Endothelial cell of umbilical vein (primary cell): ENCODE measurements around the gene SRPK2. TPM values are rescaled to one million over a fixed set of nuclear protein-coding genes. Genes with fewer than 3 reads are reported as not detected.

ENCODE experiments used
- BruUV-seq: library from RNA; stranded (reverse); fragments of 400-500 nt; replicated peaks from 2 replicates; lab custom pipeline; 2021; lab: Mats Ljungman, UMichigan
- CTCF ChIA-PET: fragments of 300-600, 350-600 bp; sonication (Branson Sonifier 250); formaldehyde crosslinking; loops from one replicate; lab custom pipeline; 2021; ENCODE audit warnings: antibody characterized with exemption, inconsistent platforms; lab: Charles Lee
- POLR2A ChIA-PET: fragments of 300-600, 350-600 bp; sonication (Branson Sonifier 250); formaldehyde crosslinking; loops from one replicate; lab custom pipeline; 2021; ENCODE audit warnings: antibody characterized with exemption, inconsistent platforms; lab: Charles Lee
- DNase-seq: peaks from one replicate; pipeline ENCODE4 v3.0.0-alpha.2; 2011; ENCODE audit warnings: low read depth, low spot score
- FAIRE-seq: peaks from 2 replicates; lab custom pipeline; 2011; peaks lifted over from hg19 to GRCh38; lab: Jason Lieb, UNC
- H2AFZ ChIP-seq: 2 replicates; pipeline ENCODE4 v1.6.0; 2012; ENCODE audit warnings: low read depth, low read length, control low read depth, inconsistent platforms
- H3K27ac ChIP-seq: 2 replicates; pipeline ENCODE4 v1.5.1; 2011; ENCODE audit warnings: low read depth, mild to moderate bottlenecking, control low read depth, low read length, moderate library complexity; ENCODE audit not compliant: insufficient read depth
- H3K27me3 ChIP-seq, 2 experiments: 2 replicates each; pipeline versions ENCODE4 v1.6.0 to v1.6.1; 2011; ENCODE audit warnings: low read length in 2 of 2, mixed read lengths in 1 of 2; ENCODE audit not compliant: control insufficient read depth in 2 of 2, insufficient read depth in 2 of 2
- H3K36me3 ChIP-seq, 2 experiments: 2 replicates in 1 of 2; 3 replicates in 1 of 2; pipeline ENCODE4 v1.5.1; 2011; ENCODE audit warnings: low read length in 2 of 2, mild to moderate bottlenecking in 1 of 2, moderate library complexity in 1 of 2; ENCODE audit not compliant: control insufficient read depth in 2 of 2, insufficient read depth in 2 of 2; ENCODE audit errors: extremely low read depth in 1 of 2
- H3K4me1 ChIP-seq: 3 replicates; pipeline ENCODE4 v1.5.1; 2011; ENCODE audit warnings: mild to moderate bottlenecking, low read length; ENCODE audit not compliant: control insufficient read depth, insufficient read depth; ENCODE audit errors: extremely low read depth
- H3K4me2 ChIP-seq: 2 replicates; pipeline ENCODE4 v1.6.1; 2011; ENCODE audit warnings: low read length, control low read depth, mixed read lengths; ENCODE audit not compliant: insufficient read depth
- H3K4me3 ChIP-seq, 3 experiments: fragments of 200-600 bp in 1 of 3; sonication (generic), shearing (Covaris generic) in 1 of 3; replicated peaks in 1 of 3; 2 replicates each; pipeline ENCODE4 v1.5.1; 2011 to 2016; ENCODE audit warnings: control low read depth in 3 of 3, low read length in 3 of 3, mild to moderate bottlenecking in 2 of 3, inconsistent platforms in 1 of 3, low read depth in 1 of 3, moderate library complexity in 1 of 3; ENCODE audit not compliant: insufficient read depth in 1 of 3
- H3K79me2 ChIP-seq: 2 replicates; pipeline ENCODE4 v1.6.0; 2012; ENCODE audit warnings: low read length, inconsistent platforms; ENCODE audit not compliant: control insufficient read depth, insufficient read depth
- H3K9ac ChIP-seq: replicated peaks from 2 replicates; pipeline ENCODE3; 2011; ENCODE audit warnings: low read length, control low read depth; ENCODE audit not compliant: insufficient read depth; ENCODE audit errors: extremely low read depth
- H3K9me1 ChIP-seq: replicated peaks from 3 replicates; pipeline ENCODE4 v1.6.0; 2011; ENCODE audit warnings: mild to moderate bottlenecking, low read length; ENCODE audit not compliant: control insufficient read depth, insufficient read depth; ENCODE audit errors: extremely low read depth
- H3K9me3 ChIP-seq: replicated peaks from 2 replicates; pipeline ENCODE4 v1.5.1; 2012; ENCODE audit warnings: low read length, inconsistent platforms; ENCODE audit not compliant: control insufficient read depth, insufficient read depth
- H4K20me1 ChIP-seq: replicated peaks from 2 replicates; pipeline ENCODE3; 2011; ENCODE audit warnings: mild to moderate bottlenecking, low read length; ENCODE audit not compliant: control insufficient read depth, insufficient read depth; ENCODE audit errors: extremely low read depth
- EZH2 ChIP-seq: IDR thresholded peaks from 2 replicates; pipeline ENCODE4 v1.6.1; 2012; ENCODE audit warnings: borderline replicate concordance, low read depth, mild to moderate bottlenecking, moderate library complexity, low read length, inconsistent platforms; ENCODE audit not compliant: severe bottlenecking
- FOS ChIP-seq: IDR thresholded peaks from 2 replicates; pipeline ENCODE4 v1.6.1; 2011; ENCODE audit warnings: mild to moderate bottlenecking, low read length, moderate library complexity, borderline replicate concordance; ENCODE audit not compliant: insufficient read depth
- GATA2 ChIP-seq: IDR thresholded peaks from 2 replicates; pipeline ENCODE4 v1.7.0; 2011; ENCODE audit warnings: low read depth, mild to moderate bottlenecking, moderate library complexity, mixed read lengths, low read length; ENCODE audit not compliant: insufficient read length, insufficient read depth
- JUN ChIP-seq: IDR thresholded peaks from 2 replicates; pipeline ENCODE4 v1.6.1; 2011; ENCODE audit warnings: borderline replicate concordance, low read depth; ENCODE audit not compliant: insufficient read length, insufficient read depth
- MYC ChIP-seq: IDR thresholded peaks from one replicate; pipeline ENCODE4 v1.6.1; 2011; ENCODE audit warnings: mild to moderate bottlenecking, low read depth, low read length
- POLR2A ChIP-seq: IDR thresholded peaks from 2 replicates; pipeline ENCODE4 v1.6.1; 2012; ENCODE audit warnings: low read depth, mild to moderate bottlenecking, control low read depth, low read length
- POLR2AphosphoS5 ChIP-seq: IDR thresholded peaks from 2 replicates; pipeline ENCODE4 v1.6.1; 2012; ENCODE audit warnings: low read depth, mild to moderate bottlenecking, control low read depth, low read length, moderate library complexity; ENCODE audit not compliant: insufficient read depth
- dilution Hi-C: fragments of 300-500 bp; cut with MboI; formaldehyde crosslinking; loops from one replicate; pipeline ENCODE4 v1.15.0; 2019; ENCODE audit warnings: low sequenced_read_pairs; ENCODE audit not compliant: extremely low pct_ligation_motif_present
- intact Hi-C: fragments of 100-400 bp; cut with micrococcal nuclease; formaldehyde crosslinking; loops from one replicate; pipeline ENCODE4 v1.10.0; 2022
- polyA plus RNA-seq, 4 experiments: library from polyadenylated mRNA; depleted of rRNA in 3 of 4; stranded (reverse) in 3 of 4; unstranded in 1 of 4; fragments of >200 nt; gene quantifications; 2 replicates each; pipeline versions ENCODE4 v1.2.1 to v1.2.3, GENCODE V29; 2011 to 2012; ENCODE audit warnings: missing spikeins in 1 of 4
- total RNA-seq: library from RNA; stranded (reverse); gene quantifications from 2 replicates; pipeline ENCODE4 v1.2.3, GENCODE V29; 2021
- TF ChIP-seq, protein P1 (sequence below): IDR thresholded peaks from 2 replicates; pipeline ENCODE4 v1.6.1; 2011; ENCODE audit not compliant: insufficient read depth, insufficient read length
- TF ChIP-seq, protein P2 (sequence below), 2 donors: IDR thresholded peaks; 1 replicate in 1 of 2; 2 replicates in 1 of 2; pipeline ENCODE4 v1.5.1; 2011; ENCODE audit warnings: low read length in 2 of 2, mild to moderate bottlenecking in 2 of 2, moderate library complexity in 2 of 2, control low read depth in 1 of 2, inconsistent platforms in 1 of 2, low read depth in 1 of 2; ENCODE audit not compliant: insufficient read depth in 1 of 2; ENCODE audit errors: extremely low read depth in 1 of 2

Gene SRPK2
- total and polyA plus RNA-seq, 2 donors (not counting 3 experiments of a cell fraction or from before 2014, with no cell fraction given): 13.4 to 55.2 TPM

DNA sequence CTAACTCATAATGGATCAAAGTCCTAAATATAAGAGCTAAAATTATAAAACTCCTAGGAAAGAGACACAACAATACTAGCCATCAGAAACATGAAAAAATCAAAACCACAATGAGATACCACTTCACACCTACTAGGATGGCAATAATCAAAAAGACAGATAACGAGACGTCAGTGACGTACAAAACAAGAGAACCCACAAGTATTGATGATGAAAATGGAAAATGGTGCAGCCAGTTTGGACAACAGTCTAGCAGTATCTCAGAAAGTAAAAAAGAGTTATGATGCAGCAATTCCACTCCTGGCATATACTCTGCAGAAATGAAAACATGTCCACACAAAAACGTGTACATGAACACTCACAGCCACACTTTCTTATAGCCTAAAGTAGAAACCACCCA, 173.5 kb downstream of the SRPK2 start:
- no peak for DNase-seq
- dilution Hi-C loops (no loop called here), intact Hi-C loops (no loop called here)
- Histone ChIP-seq H3K4me1 (no peaks in the 10 kb centered on the region), H3K27me3 (no peaks in the 10 kb centered on the region), H2AFZ (no peak overlapping the region), H3K9me1 (no peaks in the 10 kb centered on the region), H3K4me3 (no peak overlapping the region), H4K20me1 (no peaks in the 10 kb centered on the region), H3K79me2 (peaks cover 62% of the 10 kb centered on the region), H3K27ac (no peak overlapping the region), H3K9ac (no peak overlapping the region), H3K9me3 (no peaks in the 10 kb centered on the region), H3K36me3 (no peaks in the 10 kb centered on the region), H3K4me2 (no peak overlapping the region)
- ChIA-PET POLR2A (no interaction called here), CTCF (no interaction called here)
- no peak for FAIRE-seq
- TF ChIP-seq, protein P1, sequence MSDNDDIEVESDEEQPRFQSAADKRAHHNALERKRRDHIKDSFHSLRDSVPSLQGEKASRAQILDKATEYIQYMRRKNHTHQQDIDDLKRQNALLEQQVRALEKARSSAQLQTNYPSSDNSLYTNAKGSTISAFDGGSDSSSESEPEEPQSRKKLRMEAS: no peak
- no peak for TF ChIP-seq POLR2A
- TF ChIP-seq GATA2: no peak
- no peak for TF ChIP-seq POLR2AphosphoS5
- no peak for TF ChIP-seq JUN
- no peak for TF ChIP-seq MYC
- TF ChIP-seq, protein P2, sequence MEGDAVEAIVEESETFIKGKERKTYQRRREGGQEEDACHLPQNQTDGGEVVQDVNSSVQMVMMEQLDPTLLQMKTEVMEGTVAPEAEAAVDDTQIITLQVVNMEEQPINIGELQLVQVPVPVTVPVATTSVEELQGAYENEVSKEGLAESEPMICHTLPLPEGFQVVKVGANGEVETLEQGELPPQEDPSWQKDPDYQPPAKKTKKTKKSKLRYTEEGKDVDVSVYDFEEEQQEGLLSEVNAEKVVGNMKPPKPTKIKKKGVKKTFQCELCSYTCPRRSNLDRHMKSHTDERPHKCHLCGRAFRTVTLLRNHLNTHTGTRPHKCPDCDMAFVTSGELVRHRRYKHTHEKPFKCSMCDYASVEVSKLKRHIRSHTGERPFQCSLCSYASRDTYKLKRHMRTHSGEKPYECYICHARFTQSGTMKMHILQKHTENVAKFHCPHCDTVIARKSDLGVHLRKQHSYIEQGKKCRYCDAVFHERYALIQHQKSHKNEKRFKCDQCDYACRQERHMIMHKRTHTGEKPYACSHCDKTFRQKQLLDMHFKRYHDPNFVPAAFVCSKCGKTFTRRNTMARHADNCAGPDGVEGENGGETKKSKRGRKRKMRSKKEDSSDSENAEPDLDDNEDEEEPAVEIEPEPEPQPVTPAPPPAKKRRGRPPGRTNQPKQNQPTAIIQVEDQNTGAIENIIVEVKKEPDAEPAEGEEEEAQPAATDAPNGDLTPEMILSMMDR (IDR thresholded peaks at IDR 0.05; ENCODE audit: extremely low read depth in 1 of 2, insufficient read depth in 1 of 2, low read depth in 1 of 2, low read length in 2 of 2): no peak
- TF ChIP-seq FOS: no peak
- TF ChIP-seq EZH2: no peak
- BruUV-seq: no TSS peak
